ENCODE results near the gene PEPD. TPM values are rescaled to one million over a fixed set of nuclear protein-coding genes. Genes with fewer than 3 reads are reported as not detected.

PEPD gene
- total and polyA plus RNA-seq, 10 of the 15 experiments (the other 5 are each of a cell fraction or from before 2014, with no cell fraction given): 1.4 to 52.0 (median 20.2) TPM

DNA sequence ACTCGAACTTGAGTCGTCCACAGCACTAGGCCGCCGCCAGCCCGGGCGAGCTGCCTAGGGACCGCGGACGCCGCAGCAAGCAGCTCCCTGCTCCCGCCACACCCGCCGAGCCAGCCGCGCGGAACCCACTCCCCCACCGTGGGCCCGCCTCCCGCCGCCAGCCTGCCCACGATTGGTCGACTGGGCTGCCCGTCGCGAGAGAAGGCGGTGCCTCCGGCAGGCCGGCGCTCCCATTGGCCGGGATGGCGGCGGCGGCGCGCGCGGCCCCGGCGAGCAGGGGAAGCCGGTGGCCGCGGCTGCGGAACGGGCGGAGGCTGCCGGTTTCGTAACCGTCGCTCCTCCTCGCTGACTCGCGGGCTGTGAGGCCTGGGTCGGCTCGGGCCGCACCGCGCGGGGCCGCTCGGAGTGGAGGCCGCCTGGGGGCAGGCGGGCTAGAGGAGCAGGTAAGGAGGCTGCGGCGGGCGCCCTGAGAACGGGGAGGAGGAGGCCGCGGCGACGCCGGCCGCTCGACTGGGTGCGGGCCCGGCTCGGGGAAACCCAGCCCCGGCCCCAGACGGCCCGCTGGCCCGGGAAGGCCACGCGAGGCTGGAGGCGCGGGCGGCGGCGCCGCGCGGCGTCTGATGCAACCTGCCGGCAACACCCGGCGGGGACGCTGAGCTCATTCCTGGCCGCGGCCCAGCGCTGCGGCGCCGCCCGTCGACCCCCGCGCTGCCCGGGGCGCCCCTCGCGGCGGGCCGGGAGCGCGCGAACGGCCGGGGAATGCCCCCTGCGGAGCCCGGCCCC lies 147.9 kb downstream of the PEPD start, which contains the start of gene CEBPG:
TSS of gene CEBPG (plus strand) at position 257 of the 783 bp plus-strand sequence. CDS start 5,531 bp downstream, outside the sequence.
- peak; percentile 31 for DNase-seq (ENCODE audit: low read depth, low spot score)
- no peak for FAIRE-seq
- peak within 1 kb of the TSS; percentile 94 for H3K4me2 ChIP-seq (ENCODE audit: control insufficient read depth, insufficient read depth)
- ChIA-PET POLR2A (interaction anchor here (0.7 to 1.9 kb wide), 3 partner anchors 16 to 402 kb away, joined by 3 to 5 read pairs (median 3); partner anchors contain the start of gene FAAP24), SMC1A (ENCODE audit: uncharacterized antibody, unreplicated experiment) (no interaction called here), RAD21 (ENCODE audit: unreplicated experiment) (interaction anchor here (2.1 kb wide), 1 partner anchor 197 kb away, joined by 9 read pairs; no protein-coding TSS in a partner anchor), CTCF (interaction anchor here (0.7 to 1.5 kb wide), 3 partner anchors 10 to 58 kb away, joined by 3 to 7 read pairs (median 3); no protein-coding TSS in a partner anchor)
- no peaks in the 10 kb centered on the region; the same call in 1 of the 2 replicates for H3K4me1 ChIP-seq (ENCODE audit: control insufficient read depth, insufficient read depth, low read length)
- ATAC-seq: peak; percentile 95
- H3K9me3 ChIP-seq (replicated peaks; ENCODE audit: control insufficient read depth, insufficient read depth, low read length): no peaks in the 10 kb centered on the region
- intact Hi-C loops (cut with micrococcal nuclease; ENCODE audit: unreplicated experiment): loop anchor here (5.0 kb wide), 1 partner anchor 196 kb away; no protein-coding TSS in a partner anchor
- BruUV-seq (replicated peaks): no TSS peak
- H2AFZ ChIP-seq (ENCODE audit: control insufficient read depth, low read depth, low read length): peak within 1 kb of the TSS; percentile 63
- peak within 1 kb of the TSS; percentile 86 for H3K27ac ChIP-seq (ENCODE audit: control insufficient read depth, insufficient read depth)
- H3K4me3 ChIP-seq: peak within 1 kb of the TSS; percentile 91
- H3K27me3 ChIP-seq (replicated peaks in 1 of 2; ENCODE audit: control insufficient read depth in 2 of 2, insufficient read depth in 2 of 2, low read length in 1 of 2): no peaks in the 10 kb centered on the region
- peaks cover 40% of the 10 kb centered on the region for H3K79me2 ChIP-seq (ENCODE audit: control insufficient read depth, insufficient read depth, low read length)
- 2% methylated on average over 91 of the region's 118 CpGs for WGBS (ENCODE audit: insufficient coverage, insufficient replicate concordance, low lambda C conversion rate, missing lambda C conversion rate)
- H4K20me1 ChIP-seq (ENCODE audit: control insufficient read depth, insufficient read depth): peaks cover 7% of the 10 kb centered on the region; the same call in 1 of the 2 replicates
- H3K36me3 ChIP-seq (ENCODE audit: control insufficient read depth in 2 of 2, insufficient read depth in 2 of 2, low read length in 1 of 2): no peaks in the 10 kb centered on the region
- peak within 1 kb of the TSS; percentile 86 for H3K9ac ChIP-seq (ENCODE audit: control insufficient read depth, insufficient read depth, low read length)
- in situ Hi-C loops (cut with MboI): no loop called here
- TF ChIP-seq ZBED1 (IDR thresholded peaks at IDR 0.05; ENCODE audit: borderline replicate concordance): no peak
- TF ChIP-seq MLLT1 (IDR thresholded peaks at IDR 0.05): no peak
- TF ChIP-seq SP1 (IDR thresholded peaks at IDR 0.05; ENCODE audit: low read depth, low read length): peak; percentile 93
- TF ChIP-seq ZBTB4 (CRISPR knock-in tag; IDR thresholded peaks at IDR 0.05): no peak
- no peak for TF ChIP-seq EED (IDR thresholded peaks at IDR 0.05; ENCODE audit: low read depth)
- no peak for TF ChIP-seq PML (IDR thresholded peaks at IDR 0.05; ENCODE audit: low read length)
- no peak for TF ChIP-seq ESRRA (IDR thresholded peaks at IDR 0.05; ENCODE audit: low read length)
- peak in 1 of 3 experiments; percentile 7; a peak in 1 of 6 replicates for TF ChIP-seq CTCF (IDR thresholded peaks at IDR 0.05 in 2 of 3, conservative IDR thresholded peaks at IDR 0.05 in 1 of 3; ENCODE audit: control insufficient read depth in 2 of 3, extremely low read depth in 1 of 3, insufficient read depth in 1 of 3, low read depth in 3 of 3, low read length in 3 of 3)
- TF ChIP-seq MEF2B (IDR thresholded peaks at IDR 0.05; ENCODE audit: partially characterized antibody, poor library complexity, severe bottlenecking): no peak
- TF ChIP-seq SUPT20H (IDR thresholded peaks at IDR 0.05; ENCODE audit: borderline replicate concordance, control insufficient read depth, low read depth, low read length): no peak
- TF ChIP-seq WRNIP1 (IDR thresholded peaks at IDR 0.05; ENCODE audit: borderline replicate concordance, low read depth, low read length): no peak
- TF ChIP-seq ZNF207 (IDR thresholded peaks at IDR 0.05; ENCODE audit: borderline replicate concordance): peak; percentile 59; the same call in 1 of the 2 replicates
